NCI-H2029 treated with DMSO at 0.1 percent for 48 hours (cell line): ENCODE data around the gene TPSB2.

Experiments
- DNase-seq: peaks from one replicate; lab custom pipeline; 2025; lab: John Stamatoyannopoulos, UW

The TPSB2 gene

GRCh38 chr16:1218930-1219611 lies 10.9 kb downstream of the TPSB2 start:
- DNase-seq = no peak

- DNase-seq = no peak
Measured at GRCh38 chr16:1218061-1218929, 11.7 kb downstream of the TPSB2 start.

- no peak for DNase-seq
Measured at GRCh38 chr16:1217526-1217925, 12.5 kb downstream of the TPSB2 start.

GRCh38 chr16:1216681-1217400 lies 13.1 kb downstream of the TPSB2 start:
- no peak for DNase-seq

GRCh38 chr16:1216296-1216619 lies 13.7 kb downstream of the TPSB2 start:
- no peak for DNase-seq

GRCh38 chr16:1215574-1216295 lies 14.2 kb downstream of the TPSB2 start:
- no peak for DNase-seq

GRCh38 chr16:1214719-1215118 lies 15.3 kb downstream of the TPSB2 start:
- DNase-seq = no peak

- DNase-seq = no peak
Measured at GRCh38 chr16:1213796-1214372, 16.1 kb downstream of the TPSB2 start.

GRCh38 chr16:1213231-1213630 lies 16.8 kb downstream of the TPSB2 start:
- no peak for DNase-seq

- DNase-seq = no peak
Measured at GRCh38 chr16:1212616-1213194, 17.3 kb downstream of the TPSB2 start.

GRCh38 chr16:1211451-1212268 lies 18.3 kb downstream of the TPSB2 start:
- no peak for DNase-seq

- DNase-seq = no peak
Measured at GRCh38 chr16:1210461-1210860, 19.5 kb downstream of the TPSB2 start.

- no peak for DNase-seq
Measured at GRCh38 chr16:1209081-1209480, 20.9 kb downstream of the TPSB2 start.

- DNase-seq = no peak
Measured at GRCh38 chr16:1208239-1208830, 21.6 kb downstream of the TPSB2 start.

- no peak for DNase-seq
Measured at GRCh38 chr16:1206786-1207185, 23.2 kb downstream of the TPSB2 start.

- DNase-seq = no peak
Measured at GRCh38 chr16:1206326-1206725, 23.7 kb downstream of the TPSB2 start.

GRCh38 chr16:1204933-1205332 lies 25.1 kb downstream of the TPSB2 start:
- DNase-seq = no peak

GRCh38 chr16:1202274-1202673 lies 27.7 kb downstream of the TPSB2 start:
- DNase-seq = no peak

- DNase-seq = no peak
Measured at GRCh38 chr16:1201444-1201843, 28.5 kb downstream of the TPSB2 start.

- no peak for DNase-seq
Measured at GRCh38 chr16:1200014-1200627, 29.9 kb downstream of the TPSB2 start.
